AG10803 (cell line): ENCODE data around the gene TAP1.

ENCODE experiments used
- DNase-seq: peaks from one replicate; pipeline ENCODE4 v3.0.0; 2010; ENCODE audit warnings: low read depth
- H3K4me3 ChIP-seq: 2 replicates; pipeline ENCODE4 v1.5.1; 2011; ENCODE audit warnings: mild to moderate bottlenecking, low read length, control low read depth
- TF ChIP-seq, protein P1 (sequence below): conservative IDR thresholded peaks from 2 replicates; pipeline ENCODE4 v1.5.1; 2011; ENCODE audit warnings: mild to moderate bottlenecking, low read length, control low read depth, inconsistent platforms

The TAP1 gene

DNA sequence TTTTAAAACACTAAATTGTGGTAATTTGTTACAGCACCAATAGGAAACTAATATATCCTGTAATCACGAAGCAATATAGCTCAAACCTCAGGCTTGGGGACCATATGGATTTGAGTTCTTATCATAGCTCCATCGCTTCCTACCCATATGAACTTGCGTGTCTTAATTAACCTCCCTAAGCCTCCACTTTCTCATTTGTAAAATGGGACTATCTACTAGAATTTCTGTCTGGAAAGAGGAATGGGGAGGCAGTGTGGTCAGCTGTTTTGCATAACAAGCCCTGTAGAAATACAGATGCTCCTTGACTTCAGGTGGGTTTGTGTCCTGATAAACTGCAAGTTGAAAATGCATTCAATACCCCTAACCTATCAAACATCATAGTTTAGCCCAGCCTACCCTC is 53.8 kb downstream of the TAP1 start:
- no peak overlapping the region for H3K4me3 ChIP-seq
- no peak for DNase-seq
- TF ChIP-seq, protein P1, sequence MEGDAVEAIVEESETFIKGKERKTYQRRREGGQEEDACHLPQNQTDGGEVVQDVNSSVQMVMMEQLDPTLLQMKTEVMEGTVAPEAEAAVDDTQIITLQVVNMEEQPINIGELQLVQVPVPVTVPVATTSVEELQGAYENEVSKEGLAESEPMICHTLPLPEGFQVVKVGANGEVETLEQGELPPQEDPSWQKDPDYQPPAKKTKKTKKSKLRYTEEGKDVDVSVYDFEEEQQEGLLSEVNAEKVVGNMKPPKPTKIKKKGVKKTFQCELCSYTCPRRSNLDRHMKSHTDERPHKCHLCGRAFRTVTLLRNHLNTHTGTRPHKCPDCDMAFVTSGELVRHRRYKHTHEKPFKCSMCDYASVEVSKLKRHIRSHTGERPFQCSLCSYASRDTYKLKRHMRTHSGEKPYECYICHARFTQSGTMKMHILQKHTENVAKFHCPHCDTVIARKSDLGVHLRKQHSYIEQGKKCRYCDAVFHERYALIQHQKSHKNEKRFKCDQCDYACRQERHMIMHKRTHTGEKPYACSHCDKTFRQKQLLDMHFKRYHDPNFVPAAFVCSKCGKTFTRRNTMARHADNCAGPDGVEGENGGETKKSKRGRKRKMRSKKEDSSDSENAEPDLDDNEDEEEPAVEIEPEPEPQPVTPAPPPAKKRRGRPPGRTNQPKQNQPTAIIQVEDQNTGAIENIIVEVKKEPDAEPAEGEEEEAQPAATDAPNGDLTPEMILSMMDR: no peak

DNA sequence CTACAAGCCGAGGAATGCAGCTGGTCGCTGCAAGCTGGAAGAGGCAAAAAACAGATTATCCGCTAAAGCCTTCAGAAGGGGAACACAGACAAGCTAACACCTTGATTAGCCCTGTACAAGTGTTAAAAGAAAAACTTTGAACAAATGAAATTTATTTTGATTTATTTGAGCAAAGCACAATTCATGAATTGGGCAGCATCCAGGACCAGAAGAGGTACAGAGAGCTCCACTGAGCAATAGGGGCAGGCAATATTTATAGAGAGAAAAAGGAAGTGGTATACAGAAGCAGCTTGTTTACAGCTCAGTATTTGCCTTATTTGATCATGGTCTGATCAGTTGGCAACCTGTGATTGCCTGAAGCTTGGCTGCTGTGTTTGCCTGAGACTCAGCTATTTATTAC is 54.3 kb downstream of the TAP1 start:
- TF ChIP-seq, protein P1: no peak
- DNase-seq: no peak
- H3K4me3 ChIP-seq: no peak overlapping the region

DNA sequence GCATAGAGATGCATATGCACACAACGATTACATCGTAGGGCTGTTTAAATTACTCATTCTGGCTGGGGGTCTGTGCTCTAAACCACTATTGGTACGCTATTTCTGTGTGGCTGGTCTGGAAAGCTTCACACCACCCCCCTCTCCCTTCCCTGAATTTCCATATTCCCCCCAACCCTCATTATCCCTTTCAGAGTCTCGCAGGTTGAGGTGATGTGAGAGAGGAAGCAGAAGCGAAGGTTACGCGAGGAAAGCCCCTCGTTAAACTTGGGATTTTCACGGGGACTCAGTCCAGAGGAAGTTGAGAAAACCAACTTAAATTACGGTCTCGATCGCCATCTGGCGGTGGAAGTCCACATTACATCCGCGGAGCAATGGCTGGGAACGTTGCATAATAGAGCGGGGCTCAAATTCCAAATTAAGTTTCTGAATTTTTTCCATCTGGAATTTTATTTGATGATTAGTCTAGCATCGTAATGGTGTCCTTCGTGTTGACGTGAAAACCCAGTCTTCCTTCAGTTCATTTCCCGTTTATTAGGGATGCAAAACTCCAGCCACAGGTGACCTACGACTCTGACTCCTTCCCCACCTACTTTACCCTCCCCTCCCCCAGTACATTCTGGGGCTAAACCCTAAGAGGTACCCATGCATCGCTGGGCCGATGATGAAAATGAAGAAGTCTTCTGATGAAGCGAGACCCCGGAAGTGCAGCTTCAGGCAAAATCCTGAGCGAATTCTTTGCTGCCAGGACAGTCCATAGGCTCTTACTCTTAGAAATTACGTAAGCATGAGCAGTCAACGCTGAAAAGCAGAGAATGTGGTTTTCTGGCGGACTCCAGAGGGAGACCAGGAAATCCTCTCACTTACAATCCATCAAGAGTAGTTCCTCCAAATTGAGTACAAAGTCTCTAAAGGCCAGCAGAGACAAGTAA is 56.4 kb downstream of the TAP1 start:
- peak; percentile 53 for DNase-seq
- peak overlapping the region; percentile 47 for H3K4me3 ChIP-seq
- TF ChIP-seq, protein P1: peak; percentile 84
